Measurements from ENCODE around the gene ADGRV1.

The ADGRV1 gene

GRCh38 chr5:90558344-90559192 is at the start of gene ADGRV1:
ADGRV1 (plus strand) TSS chr5:90558797; CDS start chr5:90558896, 99 bp downstream.
- DNase-seq, result no peak

GRCh38 chr5:90510438-90510837 is 48.2 kb upstream of the ADGRV1 start:
- DNase-seq, result no peak

GRCh38 chr5:90514520-90514919 is 44.1 kb upstream of the ADGRV1 start:
- no peak for DNase-seq

- DNase-seq, result no peak
Observed at GRCh38 chr5:90518661-90519060, 39.9 kb upstream of the ADGRV1 start.

- no peak for DNase-seq
Observed at GRCh38 chr5:90519081-90519480, 39.5 kb upstream of the ADGRV1 start.

- DNase-seq, result peak; percentile 51 to 52
Observed at GRCh38 chr5:90528601-90529193, 29.9 kb upstream of the ADGRV1 start.

- DNase-seq, result peak; percentile 83 to 95
Observed at GRCh38 chr5:90529194-90529938, 29.2 kb upstream of the ADGRV1 start, which contains the start of gene LYSMD3. LYSMD3 (minus strand) TSS chr5:90529584; CDS start chr5:90525289, 4,295 bp downstream.

GRCh38 chr5:90529939-90530677 is 28.5 kb upstream of the ADGRV1 start:
- peak; percentile 49 to 58 for DNase-seq

GRCh38 chr5:90530736-90531487 is 27.7 kb upstream of the ADGRV1 start:
- DNase-seq, result peak in 1 of 2 donors; percentile 12

- no peak for DNase-seq
Observed at GRCh38 chr5:90533794-90534193, 24.8 kb upstream of the ADGRV1 start.

GRCh38 chr5:90534922-90535321 is 23.7 kb upstream of the ADGRV1 start:
- no peak for DNase-seq

GRCh38 chr5:90542827-90543519 is 15.6 kb upstream of the ADGRV1 start:
- DNase-seq, result no peak

- no peak for DNase-seq
Observed at GRCh38 chr5:90545511-90545910, 13.1 kb upstream of the ADGRV1 start.

GRCh38 chr5:90546216-90546837 is 12.3 kb upstream of the ADGRV1 start:
- no peak for DNase-seq

- DNase-seq, result no peak
Observed at GRCh38 chr5:90547072-90547536, 11.5 kb upstream of the ADGRV1 start.

- DNase-seq, result no peak
Observed at GRCh38 chr5:90548069-90548593, 10.5 kb upstream of the ADGRV1 start.

GRCh38 chr5:90549223-90549622 is 9.4 kb upstream of the ADGRV1 start:
- DNase-seq, result no peak

GRCh38 chr5:90549729-90550275 is 8.8 kb upstream of the ADGRV1 start:
- DNase-seq, result no peak

- DNase-seq, result no peak
Observed at GRCh38 chr5:90550963-90551362, 7.6 kb upstream of the ADGRV1 start.

- no peak for DNase-seq
Observed at GRCh38 chr5:90551376-90551775, 7.2 kb upstream of the ADGRV1 start.
